Measurements from ENCODE around the gene GFPT2.

DNA sequence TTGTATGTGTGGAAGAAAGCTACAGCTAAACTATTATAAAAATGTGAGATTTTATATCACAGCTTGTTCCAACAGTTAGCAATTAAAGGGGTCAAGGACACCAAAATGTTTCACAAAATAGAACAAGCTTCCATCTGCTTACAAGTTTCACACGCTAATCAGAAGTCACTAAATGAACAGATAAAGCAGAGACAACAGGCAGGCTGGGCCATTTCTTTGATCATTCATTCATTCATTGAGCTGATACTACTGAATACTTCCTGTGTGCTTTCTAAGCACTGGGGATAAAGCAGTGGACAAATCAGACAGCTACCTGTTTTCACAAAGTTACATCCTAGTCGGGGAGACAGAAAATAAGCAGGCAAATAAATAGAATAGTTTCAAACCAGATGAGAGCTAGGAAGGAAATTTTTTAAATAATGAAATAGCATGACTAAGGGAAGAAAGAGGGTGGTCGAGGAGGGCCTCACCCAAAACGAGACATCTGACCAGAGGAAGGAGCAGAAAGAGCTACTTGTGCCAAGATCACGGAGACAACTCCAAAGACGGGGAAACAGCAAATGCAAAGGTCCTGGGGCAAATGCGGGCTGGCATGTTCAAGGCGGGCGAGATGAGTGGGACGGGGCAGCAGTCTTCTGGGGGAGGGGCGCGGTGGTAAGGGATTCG lies 62.4 kb downstream of the GFPT2 start:
- TF ChIP-seq POLR2A (IDR thresholded peaks at IDR 0.05; ENCODE audit: low read length) (no peak), GATA1 (IDR thresholded peaks at IDR 0.05; ENCODE audit: low read depth, low read length) (no peak)
